ENCODE measurements around the gene FNIP2.
"Not testable (repeated sequence)": the region's sequence is repeated elsewhere in the genome, so short reads cannot be mapped to it uniquely, and the experiment has no call there.

The FNIP2 gene

DNA sequence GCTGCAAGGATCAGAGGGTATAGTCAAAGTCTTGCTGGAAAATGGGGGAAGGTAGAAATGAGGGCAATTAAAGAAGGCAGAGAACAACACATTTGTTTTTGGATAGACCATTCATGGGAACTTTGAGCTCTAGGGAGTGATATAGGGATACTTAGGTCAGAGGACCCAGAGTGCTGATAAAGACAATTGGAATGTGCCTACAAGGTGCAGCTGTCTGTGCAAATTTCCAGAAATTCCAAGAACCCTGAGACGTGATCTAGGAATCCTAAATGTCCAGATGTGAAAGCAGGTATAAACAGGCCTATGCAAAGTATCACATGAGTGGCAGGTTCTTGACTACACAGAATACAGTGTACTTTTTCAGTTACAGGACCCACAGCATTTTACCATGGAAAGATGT lies 24.2 kb downstream of the FNIP2 start:
- no peak for DNase-seq (ENCODE audit: low spot score)

DNA sequence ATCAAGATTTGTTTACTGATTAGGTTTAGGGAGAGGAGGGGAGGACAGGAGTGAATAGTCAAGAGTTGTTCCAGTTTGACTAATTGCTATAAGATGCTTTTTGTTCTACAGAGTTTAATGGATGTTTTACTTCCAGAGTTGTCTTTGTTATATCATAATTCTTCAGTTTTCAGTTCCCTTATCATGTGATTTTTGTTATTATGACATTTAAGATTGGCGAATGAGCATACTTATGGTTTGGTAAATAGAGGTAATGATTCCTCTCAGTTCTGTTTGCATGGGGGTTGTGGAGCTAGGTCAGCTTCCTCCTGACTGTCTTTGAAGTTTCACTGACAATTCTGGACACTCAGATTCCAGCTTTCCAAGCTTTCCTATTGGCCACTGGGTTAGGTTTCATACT lies 24.6 kb downstream of the FNIP2 start:
- DNase-seq (ENCODE audit: low spot score), result not testable (repeated sequence)

DNA sequence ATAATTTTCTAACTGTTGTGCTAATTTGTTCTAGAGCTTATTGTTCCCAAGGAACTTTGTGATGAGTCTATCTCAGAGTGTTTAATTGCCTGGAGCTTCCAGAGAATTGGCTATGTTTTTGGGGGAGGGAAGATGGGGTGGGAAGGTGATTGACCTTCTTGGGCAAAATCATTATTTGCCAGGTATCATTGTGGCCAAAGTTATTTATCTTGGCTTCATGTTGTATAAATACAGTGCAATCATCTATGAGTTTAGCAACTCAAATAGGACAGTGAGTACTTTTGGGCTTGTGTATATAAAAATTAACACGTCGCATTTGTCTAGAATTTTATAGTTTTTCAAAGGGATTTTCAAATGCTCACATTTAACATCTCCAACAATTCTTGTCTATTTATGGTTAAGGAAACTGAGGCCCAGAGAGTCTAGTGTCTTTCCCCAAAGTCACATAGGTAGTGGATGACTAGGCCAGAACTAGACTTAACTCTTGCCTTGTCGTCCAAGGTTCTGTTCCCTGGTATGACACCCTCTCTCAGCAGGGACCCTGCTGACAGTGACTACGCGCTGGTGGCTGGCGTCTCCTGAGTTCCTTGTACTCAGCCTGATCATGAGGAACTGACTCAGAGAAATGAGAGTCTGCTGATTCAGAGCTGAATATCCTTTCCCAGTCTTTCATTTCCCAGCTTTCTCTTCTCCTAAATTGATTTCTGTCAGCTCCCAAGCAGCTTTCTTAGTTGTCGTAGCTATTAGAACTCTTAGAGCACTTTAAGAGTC lies 27.7 kb downstream of the FNIP2 start:
- no peak for DNase-seq (ENCODE audit: low spot score)

DNA sequence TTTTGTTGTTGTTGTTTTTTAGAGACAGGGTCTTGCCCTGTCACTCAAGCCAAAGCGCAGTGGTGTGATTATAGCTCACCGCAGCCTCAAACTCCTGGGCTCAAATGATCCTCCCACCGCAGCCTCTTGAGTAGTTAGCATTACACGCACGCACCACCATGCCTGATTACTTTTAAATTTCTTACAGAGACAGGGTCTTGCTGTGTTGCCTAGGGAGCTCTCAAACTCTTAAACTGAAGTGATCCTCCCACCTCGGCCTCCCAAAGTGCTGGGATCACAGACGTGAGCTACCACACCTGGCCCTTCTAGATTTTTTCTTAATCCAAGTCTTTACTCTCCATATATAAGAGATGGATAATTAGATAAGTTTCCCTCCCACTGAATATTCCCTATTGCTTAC lies 29.2 kb downstream of the FNIP2 start:
- DNase-seq (ENCODE audit: low spot score), result no peak

DNA sequence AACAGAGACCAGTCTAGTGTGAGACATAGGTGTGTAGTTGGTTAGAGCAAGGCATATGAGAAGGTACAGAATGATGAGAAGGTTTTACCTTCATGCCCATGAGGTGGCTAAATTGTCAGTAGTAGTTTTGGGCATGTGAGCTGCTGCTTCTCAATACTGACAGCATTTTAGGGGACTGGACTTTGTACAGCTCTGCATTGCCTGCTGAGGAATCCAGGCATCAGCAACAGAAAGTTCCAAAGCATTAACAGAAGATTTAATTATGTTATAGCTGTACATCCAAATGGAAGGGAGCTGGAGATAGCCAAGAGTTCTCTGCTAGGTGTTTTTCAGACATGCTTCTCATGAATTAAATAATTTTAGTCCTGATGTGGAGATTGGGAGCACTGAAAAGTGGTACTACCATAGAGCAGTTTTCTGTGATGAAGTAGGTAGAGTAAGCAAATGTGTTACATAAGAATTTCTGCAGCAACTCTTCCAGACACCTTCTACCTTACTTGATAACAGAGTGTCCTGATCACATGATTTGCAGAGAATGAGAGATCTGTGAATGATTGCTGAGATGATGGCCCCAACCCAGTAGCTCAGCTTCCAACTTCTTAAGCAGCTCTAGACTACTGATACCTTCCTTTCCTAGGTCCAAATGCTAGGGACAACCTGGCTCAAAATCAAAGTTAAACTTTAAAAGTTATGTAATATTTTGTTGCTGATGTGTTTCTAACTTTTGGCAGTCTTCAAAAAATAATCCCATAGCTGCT lies 30.4 kb downstream of the FNIP2 start:
- no peak for DNase-seq (ENCODE audit: low spot score)

DNA sequence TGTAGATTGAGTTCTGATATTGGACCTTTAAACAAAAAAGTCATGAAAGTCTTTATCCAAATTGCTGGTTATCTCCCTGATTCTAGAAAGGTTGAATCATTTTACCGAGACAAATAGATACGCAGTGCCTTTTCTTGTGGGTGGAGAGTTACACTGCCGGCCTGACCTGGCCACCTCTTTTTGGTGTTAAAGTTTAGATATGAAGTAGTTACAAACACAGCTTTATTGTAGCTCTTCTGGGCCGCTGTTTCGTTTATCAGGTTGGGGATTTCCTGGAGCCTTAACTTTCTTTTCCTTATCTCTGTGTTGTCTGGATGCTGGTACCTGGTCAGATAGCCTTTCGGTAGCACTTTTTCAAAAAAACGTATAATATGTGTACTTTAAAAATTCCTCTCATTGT lies 31.0 kb downstream of the FNIP2 start:
- DNase-seq (ENCODE audit: low spot score), result no peak

DNA sequence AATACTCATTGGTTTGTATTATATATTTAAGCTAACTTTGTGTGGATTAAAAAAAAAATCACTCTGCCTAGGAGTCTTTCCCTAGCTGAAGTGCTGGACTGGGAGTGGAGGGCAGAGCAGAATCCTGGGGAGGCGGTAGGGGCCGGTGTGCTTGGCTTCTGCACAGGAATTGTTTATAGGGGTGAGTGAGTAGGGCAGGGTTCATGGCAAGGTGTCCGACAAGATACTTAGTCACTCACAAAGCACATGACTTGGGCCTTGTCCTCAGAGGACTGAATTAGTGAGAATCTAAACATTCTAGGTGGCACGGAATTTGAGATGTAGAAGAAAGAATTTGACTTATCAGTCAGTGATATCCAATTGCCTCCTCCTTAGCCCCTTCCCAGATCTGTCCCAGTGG lies 32.2 kb downstream of the FNIP2 start:
- no peak for DNase-seq (ENCODE audit: low spot score)

DNA sequence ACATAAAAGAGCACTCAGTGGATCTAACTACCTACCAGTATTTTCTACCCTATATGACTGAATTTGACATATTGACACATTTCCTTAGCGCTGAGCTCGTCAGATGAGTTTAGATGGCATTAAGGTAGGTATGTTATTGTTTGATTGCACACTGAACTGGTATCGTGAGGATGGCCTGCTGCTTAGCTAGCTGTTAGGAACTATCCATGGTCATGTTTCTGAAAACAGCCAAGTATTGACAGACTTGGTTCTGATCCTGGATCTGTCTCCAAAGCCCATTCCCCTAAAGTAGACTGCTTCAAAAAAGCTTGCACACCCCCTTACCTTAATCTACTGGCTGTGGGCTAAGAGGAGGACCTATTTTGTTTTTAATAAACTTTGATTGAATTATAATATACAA lies 32.9 kb downstream of the FNIP2 start:
- DNase-seq (ENCODE audit: low spot score), result no peak

DNA sequence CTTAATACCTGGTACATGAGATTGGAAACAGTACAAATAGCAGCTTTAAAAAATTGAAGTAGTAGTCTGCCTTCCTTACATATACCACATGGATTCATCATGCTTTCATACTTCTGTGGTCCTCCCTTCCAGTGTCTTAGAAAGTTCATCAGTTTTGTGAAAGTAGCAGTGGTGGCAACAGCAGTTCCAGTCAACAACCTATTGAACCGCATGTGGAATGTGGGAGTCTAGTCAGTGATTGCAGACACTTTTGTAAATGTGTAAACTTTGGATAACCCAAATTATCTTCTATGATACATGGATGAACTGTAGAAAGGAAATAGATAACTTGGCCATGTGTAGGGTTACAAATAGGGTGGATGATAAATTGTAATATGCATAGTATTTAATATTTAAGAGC lies 34.1 kb downstream of the FNIP2 start:
- no peak for DNase-seq (ENCODE audit: low spot score)

DNA sequence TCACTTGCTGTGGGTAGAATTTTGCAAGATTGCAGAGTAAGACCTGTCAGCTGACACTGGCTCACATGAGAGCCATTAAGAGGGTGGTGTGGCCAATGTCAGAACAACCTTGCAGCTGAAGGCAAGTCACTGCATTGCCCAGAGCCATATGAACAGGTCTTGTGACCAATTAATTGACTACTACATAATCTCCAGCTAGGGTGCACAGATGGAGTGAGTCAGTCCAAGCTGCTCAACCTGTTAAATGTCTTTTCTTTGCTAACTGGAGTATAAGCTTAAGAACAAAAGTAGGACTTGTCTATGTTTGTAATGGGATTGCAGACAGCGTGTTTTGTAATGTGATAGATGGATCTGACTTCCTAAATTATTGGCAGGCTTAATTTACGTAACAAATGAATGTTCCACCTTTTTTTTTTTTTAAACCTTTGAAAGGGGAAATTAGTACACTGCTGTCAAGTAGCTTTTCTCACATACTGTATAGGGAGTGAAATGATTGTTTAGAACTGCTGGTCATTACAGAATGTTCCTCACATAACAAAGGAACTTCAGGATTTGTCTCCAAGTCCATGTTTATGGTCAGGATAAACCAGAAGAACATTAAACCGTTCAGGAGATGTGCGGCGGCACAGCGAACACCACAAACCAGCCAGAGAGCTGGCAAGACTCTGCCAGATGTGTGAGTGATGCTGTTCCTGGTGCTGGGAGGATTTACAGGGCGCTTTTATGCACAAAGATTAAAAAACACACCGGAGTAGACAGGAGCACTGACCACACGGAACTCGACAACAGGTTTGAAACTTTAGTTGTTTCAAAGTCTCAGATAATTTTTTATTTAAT lies 37.0 kb downstream of the FNIP2 start:
- DNase-seq (ENCODE audit: low spot score), result no peak

DNA sequence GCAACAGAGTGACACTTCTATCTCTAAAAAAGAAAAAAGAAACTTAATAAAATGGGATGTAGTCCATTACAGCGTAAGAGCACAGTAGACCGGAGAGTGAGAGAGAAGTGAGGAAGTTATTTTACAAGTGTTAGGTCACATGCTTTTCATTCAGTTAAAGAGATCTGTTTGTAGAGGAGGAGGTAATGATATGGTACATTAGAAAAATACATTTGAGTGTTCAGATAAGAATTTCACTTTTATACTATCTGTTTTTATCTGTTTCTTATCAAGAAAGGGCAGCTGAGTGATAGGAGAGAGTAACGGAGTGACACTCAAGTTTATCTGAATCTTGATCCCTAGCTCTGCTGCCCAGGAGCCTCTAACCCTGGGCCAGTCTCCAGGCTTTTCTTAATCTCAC lies 38.9 kb downstream of the FNIP2 start:
- no peak for DNase-seq (ENCODE audit: low spot score)

DNA sequence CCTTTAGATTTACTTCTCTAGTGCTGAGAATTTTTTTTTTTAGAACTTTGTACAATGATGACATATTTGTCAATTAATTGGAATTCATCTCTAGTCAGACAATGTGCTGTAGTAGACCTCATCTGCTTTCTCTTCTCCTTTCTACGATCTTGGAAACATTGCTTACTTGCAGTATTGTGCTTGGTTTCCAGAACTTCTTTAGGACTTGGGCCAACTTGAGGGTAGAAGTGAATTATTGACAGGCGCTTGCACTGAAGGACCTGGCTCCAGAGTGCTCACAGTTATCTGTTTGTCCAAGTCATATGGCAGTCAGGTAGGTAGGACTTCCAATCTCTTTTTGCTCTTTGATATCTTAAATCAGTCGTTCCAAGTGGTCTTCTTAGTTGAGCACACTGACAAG lies 39.6 kb downstream of the FNIP2 start:
- no peak for DNase-seq (ENCODE audit: low spot score)

DNA sequence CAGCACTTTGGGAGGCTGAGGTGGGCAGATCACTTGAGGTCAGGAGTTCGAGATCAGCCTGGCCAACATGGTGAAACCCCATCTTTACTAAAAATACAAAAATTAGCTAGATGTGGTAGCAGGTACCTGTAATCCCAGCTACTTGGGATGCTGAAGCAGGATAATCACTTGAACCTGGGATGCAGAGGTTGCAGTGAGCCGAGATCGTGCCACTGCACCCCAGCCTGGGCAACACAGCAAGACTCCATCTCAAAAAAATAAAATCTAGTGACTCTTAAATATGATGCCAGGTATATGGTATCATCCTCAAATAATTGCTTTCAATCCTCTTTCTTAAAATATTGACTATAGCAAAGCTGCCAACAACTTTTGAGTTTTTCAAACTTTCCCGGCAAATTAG lies 40.4 kb downstream of the FNIP2 start:
- not testable (repeated sequence) for DNase-seq (ENCODE audit: low spot score)

DNA sequence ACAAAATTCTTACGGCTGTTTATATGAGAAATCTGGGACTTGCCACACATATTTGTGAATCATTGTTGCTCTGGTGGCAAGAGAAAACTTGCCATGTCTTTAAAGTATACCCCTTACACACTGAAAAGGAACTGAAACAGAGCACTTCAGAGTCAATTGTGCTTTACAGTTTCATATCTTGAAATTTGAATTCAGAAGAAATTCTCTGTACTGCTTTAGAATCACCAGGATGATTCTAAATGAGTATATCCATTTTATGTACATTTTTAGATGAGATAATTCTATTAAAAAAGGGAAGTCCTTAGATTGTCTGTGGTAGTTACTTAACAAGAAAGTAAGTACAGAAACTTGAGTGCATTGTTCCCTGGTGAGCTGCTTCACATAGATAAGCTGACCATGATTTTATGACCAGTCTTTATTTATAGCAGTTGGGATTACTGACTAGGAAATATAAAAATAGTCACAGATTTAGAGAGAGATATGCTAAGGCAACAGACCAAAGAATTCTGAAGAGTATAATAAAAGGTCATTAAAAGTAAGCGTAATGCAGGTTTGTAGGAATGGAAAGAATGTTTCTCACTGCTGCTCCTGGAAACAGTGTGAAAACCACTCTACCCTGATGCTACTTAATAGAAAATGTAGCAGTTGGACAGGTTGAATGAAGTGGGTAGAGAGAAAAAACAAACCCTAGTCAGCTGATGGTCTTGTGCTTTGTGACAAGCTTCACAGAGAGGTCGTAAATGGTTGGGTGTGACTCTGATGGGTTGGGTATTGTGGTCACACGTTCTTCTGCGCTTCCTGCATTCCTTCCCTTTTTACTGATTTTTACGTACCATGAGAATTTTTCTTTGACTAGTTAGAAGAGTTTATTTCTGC lies 41.0 kb downstream of the FNIP2 start:
- no peak for DNase-seq (ENCODE audit: low spot score)

DNA sequence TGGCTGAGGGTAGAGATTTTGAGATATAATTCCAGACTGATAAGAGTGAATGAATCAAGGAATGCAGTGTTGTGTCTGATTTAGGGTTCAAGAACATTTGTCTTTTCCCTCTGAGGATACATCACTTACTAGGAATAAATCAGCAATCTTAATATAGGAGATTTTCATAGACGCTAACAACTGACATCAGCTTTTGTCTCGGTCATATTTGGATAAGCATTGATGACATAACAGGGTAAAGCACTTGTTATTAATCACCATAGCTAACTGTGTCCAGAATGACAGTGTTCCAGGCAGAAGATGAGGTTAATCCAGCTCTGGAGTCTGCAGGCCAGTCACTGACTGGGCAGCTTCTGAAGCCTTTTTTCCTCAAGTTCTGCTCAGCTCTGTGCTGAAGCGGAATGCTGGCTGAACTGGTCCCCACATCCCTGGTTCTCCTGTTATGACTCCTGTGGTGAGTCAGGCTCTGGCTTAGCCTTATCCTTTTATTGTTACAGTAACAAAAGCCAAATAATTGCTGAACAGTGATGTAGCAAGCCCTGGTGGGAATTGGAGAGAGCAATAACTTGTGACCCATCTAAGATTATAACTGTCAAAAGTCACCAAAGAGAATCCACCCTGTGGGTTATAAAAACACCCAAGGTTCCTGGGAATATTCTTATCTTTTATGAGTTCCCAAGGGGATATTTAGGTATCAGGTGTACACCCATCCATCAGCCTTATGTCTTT lies 41.8 kb downstream of the FNIP2 start:
- DNase-seq (ENCODE audit: low spot score), result no peak

DNA sequence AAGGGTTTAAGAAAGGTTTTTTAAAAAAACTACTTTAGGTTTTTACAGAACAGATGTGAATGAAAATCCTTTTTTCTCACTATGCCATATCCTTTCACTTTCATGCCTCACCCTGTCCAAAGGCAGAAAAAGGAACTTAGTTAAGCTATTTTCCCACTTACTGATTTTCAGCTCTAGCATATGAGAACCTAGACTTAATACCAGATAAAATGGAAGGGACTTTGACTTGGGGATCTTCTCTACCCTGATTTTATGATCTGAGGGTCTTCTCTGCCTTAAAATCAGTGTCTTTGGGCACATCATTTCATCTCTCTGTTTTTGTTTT lies 42.4 kb downstream of the FNIP2 start:
- no peak for DNase-seq (ENCODE audit: low spot score)

DNA sequence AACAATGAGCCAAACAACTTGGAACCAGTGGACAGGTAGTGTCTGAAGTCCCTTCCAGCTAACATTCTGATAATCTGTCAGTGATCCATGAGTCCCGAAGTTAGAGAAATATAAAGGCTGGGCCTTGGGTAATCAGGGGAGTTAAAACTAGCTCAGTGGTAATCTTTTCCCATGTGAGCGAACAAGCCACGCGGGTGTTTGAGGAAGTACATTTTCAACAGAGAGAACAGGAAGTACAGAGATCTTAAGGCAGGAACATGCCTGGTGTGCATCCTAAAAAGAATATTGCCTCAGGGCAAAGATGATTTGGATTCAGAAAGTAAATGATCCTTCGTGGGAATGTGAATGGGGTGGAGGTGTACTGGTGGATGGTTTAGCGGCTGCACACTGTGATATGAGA lies 42.9 kb downstream of the FNIP2 start:
- no peak for DNase-seq (ENCODE audit: low spot score)

DNA sequence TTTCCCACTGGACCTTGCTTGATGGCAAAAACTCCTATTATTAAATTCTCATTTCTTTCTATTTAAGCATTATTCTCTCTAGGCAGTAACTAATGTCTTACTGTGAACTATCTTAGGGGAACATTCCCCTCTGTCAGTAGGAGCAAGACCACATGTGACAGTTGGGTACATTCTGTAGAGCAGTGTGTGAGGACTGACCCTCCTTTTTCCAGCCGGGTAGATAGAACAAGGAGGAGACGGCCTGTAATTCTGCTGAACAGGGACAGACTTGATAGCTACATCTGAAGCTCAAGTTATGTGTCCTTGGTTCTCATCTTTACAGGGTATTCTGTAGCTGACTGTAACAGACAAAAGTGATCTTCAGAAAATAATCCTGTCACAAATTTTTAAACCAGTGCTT lies 43.3 kb downstream of the FNIP2 start:
- no peak for DNase-seq (ENCODE audit: low spot score)

DNA sequence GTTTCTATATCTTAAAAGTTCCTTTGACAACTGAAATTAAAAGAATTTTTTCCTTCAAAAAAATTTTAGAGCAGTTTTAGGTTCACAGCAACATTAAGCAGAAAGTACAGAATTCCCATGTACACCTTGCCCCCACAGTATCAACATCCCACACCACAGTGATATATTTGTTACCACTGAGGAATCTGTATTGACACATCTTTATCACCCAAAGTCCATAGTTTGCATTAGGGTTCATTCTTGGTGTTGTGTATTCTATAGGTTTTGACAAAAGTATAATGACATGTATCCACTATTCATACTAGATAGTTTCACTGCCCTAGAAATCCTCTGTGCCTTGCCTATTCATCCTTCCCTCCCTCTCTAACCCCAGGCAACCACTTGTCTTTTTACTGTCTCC lies 43.7 kb downstream of the FNIP2 start:
- DNase-seq (ENCODE audit: low spot score), result no peak

DNA sequence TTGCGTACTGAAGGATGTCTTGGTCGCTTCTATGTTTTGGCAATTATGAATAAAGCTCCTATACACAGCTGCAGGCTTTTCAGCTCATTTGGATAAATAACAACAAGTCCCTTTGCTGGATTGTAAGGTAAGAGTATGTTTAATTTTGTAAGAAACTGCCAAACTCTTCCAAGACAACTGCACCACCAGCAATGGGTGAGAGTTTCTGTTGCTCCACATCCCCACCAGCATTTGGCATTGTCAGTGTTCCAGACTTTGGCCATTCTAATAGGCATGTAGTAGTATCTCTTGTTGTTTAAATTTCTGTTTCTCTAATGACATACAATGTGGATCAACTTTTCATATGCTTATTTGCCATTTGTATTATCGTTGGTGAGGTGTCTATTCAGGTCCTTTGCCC lies 44.3 kb downstream of the FNIP2 start:
- no peak for DNase-seq (ENCODE audit: low spot score)

DNA sequence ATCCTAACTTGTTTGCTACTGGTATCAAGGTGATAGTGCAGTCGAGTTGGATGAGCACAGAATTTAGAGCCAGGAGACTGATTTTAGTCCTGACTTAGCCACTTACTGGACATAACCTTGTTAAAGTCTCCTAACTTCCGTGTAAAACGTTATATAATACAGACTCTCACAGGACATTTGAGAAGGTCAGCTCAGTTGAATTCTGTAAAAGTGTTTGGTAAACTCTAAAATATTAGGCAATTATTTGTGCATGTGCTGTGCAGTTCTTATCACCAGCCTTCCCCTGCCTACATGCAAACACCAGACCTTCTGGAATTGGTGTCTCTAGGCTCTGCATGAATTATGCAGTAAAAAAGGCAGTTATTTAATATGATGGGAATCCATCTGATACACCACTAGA lies 45.4 kb downstream of the FNIP2 start:
- no peak for DNase-seq (ENCODE audit: low spot score)
